PC-3 (cell line): ENCODE results near the gene ARL2BP.

Source experiments
- EZH2 ChIP-seq: fragments of 300-600 bp; sonication (generic); IDR thresholded peaks from one replicate; pipeline ENCODE4 v1.6.1; 2017; ENCODE audit warnings: antibody characterized with exemption, mild to moderate bottlenecking, low read length; ENCODE audit not compliant: unreplicated experiment
- EZH2phosphoT487 ChIP-seq: fragments of 300-600 bp; sonication (generic); IDR thresholded peaks from 2 replicates; pipeline ENCODE4 v1.6.1; 2018; ENCODE audit warnings: mild to moderate bottlenecking, antibody characterized with exemption, low read length, borderline replicate concordance
- TF ChIP-seq, protein P1 (sequence below): fragments of 300-600 bp; sonication (generic); conservative IDR thresholded peaks from 2 replicates; pipeline ENCODE4 v1.5.1; 2017; ENCODE audit warnings: antibody characterized with exemption, low read depth, mild to moderate bottlenecking, low read length

DNA sequence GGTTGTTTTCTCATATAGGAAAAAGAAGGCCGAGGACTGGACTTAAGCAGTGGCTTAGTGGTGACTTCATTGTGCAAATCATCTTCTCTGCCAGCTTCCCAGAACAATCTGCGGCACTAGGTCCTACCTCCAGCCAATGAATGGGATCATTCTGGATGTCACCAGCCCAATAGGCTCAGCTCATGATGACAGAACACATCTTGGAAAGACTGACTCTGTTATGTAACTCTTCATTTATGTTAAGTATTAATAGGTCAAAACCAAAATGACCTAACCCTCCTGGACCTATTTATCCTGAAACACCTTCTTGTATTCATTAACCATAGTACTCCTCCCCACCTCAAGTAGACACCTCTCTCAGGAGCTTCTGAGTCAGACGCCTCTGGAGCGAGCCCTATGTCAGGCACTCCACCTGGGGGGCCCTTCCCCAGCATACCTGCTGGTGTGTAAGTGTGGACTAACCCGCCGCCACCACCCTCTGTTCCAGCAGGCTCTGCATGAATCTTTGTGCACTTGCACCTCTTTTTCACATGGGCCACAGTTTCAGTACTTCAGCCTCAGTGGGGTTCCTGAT lies 7.2 kb downstream of the ARL2BP start:
- TF ChIP-seq, protein P1, sequence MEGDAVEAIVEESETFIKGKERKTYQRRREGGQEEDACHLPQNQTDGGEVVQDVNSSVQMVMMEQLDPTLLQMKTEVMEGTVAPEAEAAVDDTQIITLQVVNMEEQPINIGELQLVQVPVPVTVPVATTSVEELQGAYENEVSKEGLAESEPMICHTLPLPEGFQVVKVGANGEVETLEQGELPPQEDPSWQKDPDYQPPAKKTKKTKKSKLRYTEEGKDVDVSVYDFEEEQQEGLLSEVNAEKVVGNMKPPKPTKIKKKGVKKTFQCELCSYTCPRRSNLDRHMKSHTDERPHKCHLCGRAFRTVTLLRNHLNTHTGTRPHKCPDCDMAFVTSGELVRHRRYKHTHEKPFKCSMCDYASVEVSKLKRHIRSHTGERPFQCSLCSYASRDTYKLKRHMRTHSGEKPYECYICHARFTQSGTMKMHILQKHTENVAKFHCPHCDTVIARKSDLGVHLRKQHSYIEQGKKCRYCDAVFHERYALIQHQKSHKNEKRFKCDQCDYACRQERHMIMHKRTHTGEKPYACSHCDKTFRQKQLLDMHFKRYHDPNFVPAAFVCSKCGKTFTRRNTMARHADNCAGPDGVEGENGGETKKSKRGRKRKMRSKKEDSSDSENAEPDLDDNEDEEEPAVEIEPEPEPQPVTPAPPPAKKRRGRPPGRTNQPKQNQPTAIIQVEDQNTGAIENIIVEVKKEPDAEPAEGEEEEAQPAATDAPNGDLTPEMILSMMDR: no peak
- TF ChIP-seq EZH2 (no peak), EZH2phosphoT487 (no peak)
